ENCODE data around the gene AZU1. TPM values are rescaled to one million over a fixed set of nuclear protein-coding genes. Genes with fewer than 3 reads are reported as not detected.

Gene AZU1
- total RNA-seq, 1 experiment from 2014 or later: not detected

DNA sequence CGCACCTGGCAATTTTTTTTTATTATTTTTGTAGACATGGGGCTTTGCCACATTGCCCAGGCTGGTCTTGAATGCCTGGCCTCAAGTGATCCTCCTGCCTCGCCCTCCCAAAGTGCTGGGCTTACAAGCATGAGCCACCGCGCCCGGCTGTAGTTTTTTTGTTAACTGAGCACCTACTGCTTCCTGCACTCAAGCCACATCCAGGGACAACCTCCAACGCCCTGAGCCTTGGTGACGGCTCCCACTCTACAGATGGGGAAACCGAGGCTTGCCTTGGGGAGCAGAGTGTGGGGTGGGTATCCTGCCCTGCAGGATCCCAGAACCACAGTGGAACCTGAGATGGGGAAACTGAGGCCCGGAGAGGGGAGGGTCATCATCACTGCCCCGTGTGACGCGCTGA, 27.5 kb downstream of the AZU1 start:
- ChIA-PET CTCF (no interaction called here), POLR2A (ENCODE audit: low non-redundant PET) (no interaction called here)
- no peak for TF ChIP-seq CTCF (conservative IDR thresholded peaks at IDR 0.05; ENCODE audit: low read depth, low read length)
- TF ChIP-seq EZH2 (IDR thresholded peaks at IDR 0.05; ENCODE audit: borderline replicate concordance, low read depth, low read length, poor library complexity, severe bottlenecking): no peak
- no TSS peak for BruUV-seq (replicated peaks)
- no peak overlapping the region for H3K4me3 ChIP-seq (ENCODE audit: low read depth, low read length, poor library complexity, severe bottlenecking)
- intact Hi-C loops (cut with micrococcal nuclease; ENCODE audit: unreplicated experiment): no loop called here
- DNase-seq (ENCODE audit: low spot score): no peak
- no peaks in the 10 kb centered on the region for H3K9me3 ChIP-seq (ENCODE audit: low read depth, low read length, poor library complexity, severe bottlenecking)
- H3K4me1 ChIP-seq (ENCODE audit: insufficient read depth, low read length, poor library complexity, severe bottlenecking): no peaks in the 10 kb centered on the region
- no peak overlapping the region for H3K27ac ChIP-seq (ENCODE audit: low read depth, low read length, poor library complexity, severe bottlenecking)
- H3K36me3 ChIP-seq (ENCODE audit: insufficient read depth, low read length, poor library complexity, severe bottlenecking): no peaks in the 10 kb centered on the region
- H3K27me3 ChIP-seq (replicated peaks; ENCODE audit: insufficient read depth, low read depth, low read length, poor library complexity): no peaks in the 10 kb centered on the region

GRCh38 chr19:855566-856120, 28.0 kb downstream of the AZU1 start:
- H3K27me3 ChIP-seq (replicated peaks; ENCODE audit: insufficient read depth, low read depth, low read length, poor library complexity): no peaks in the 10 kb centered on the region
- CTCF ChIA-PET: interaction anchor here (0.9 kb wide), 1 partner anchor 389 kb away, joined by 3 read pairs; no protein-coding TSS in a partner anchor
- no peak for DNase-seq (ENCODE audit: low spot score)
- no peak for TF ChIP-seq CTCF (conservative IDR thresholded peaks at IDR 0.05; ENCODE audit: low read depth, low read length)
- no peak for TF ChIP-seq EZH2 (IDR thresholded peaks at IDR 0.05; ENCODE audit: borderline replicate concordance, low read depth, low read length, poor library complexity, severe bottlenecking)
- H3K9me3 ChIP-seq (ENCODE audit: low read depth, low read length, poor library complexity, severe bottlenecking): no peaks in the 10 kb centered on the region
- intact Hi-C loops (cut with micrococcal nuclease; ENCODE audit: unreplicated experiment): no loop called here
- no TSS peak for BruUV-seq (replicated peaks)
- no peak overlapping the region for H3K27ac ChIP-seq (ENCODE audit: low read depth, low read length, poor library complexity, severe bottlenecking)
- H3K4me3 ChIP-seq (ENCODE audit: low read depth, low read length, poor library complexity, severe bottlenecking): no peak overlapping the region
- no peaks in the 10 kb centered on the region for H3K4me1 ChIP-seq (ENCODE audit: insufficient read depth, low read length, poor library complexity, severe bottlenecking)
- POLR2A ChIA-PET (ENCODE audit: low non-redundant PET): no interaction called here
- no peaks in the 10 kb centered on the region for H3K36me3 ChIP-seq (ENCODE audit: insufficient read depth, low read length, poor library complexity, severe bottlenecking)

- POLR2A ChIA-PET (ENCODE audit: low non-redundant PET): no interaction called here
- intact Hi-C loops (cut with micrococcal nuclease; ENCODE audit: unreplicated experiment): no loop called here
- no peaks in the 10 kb centered on the region for H3K27me3 ChIP-seq (replicated peaks; ENCODE audit: insufficient read depth, low read depth, low read length, poor library complexity)
- H3K4me1 ChIP-seq (ENCODE audit: insufficient read depth, low read length, poor library complexity, severe bottlenecking): peaks cover 9% of the 10 kb centered on the region
- no peak overlapping the region for H3K27ac ChIP-seq (ENCODE audit: low read depth, low read length, poor library complexity, severe bottlenecking)
- TF ChIP-seq EZH2 (IDR thresholded peaks at IDR 0.05; ENCODE audit: borderline replicate concordance, low read depth, low read length, poor library complexity, severe bottlenecking): no peak
- TF ChIP-seq CTCF (conservative IDR thresholded peaks at IDR 0.05; ENCODE audit: low read depth, low read length): no peak
- BruUV-seq (replicated peaks): no TSS peak
- no peak overlapping the region for H3K4me3 ChIP-seq (ENCODE audit: low read depth, low read length, poor library complexity, severe bottlenecking)
- DNase-seq (ENCODE audit: low spot score): no peak
- H3K36me3 ChIP-seq (ENCODE audit: insufficient read depth, low read length, poor library complexity, severe bottlenecking): no peaks in the 10 kb centered on the region
- no peaks in the 10 kb centered on the region for H3K9me3 ChIP-seq (ENCODE audit: low read depth, low read length, poor library complexity, severe bottlenecking)
- CTCF ChIA-PET: no interaction called here
These were observed 30.6 kb downstream of the AZU1 start for GRCh38 chr19:858284-858683.
